H1 (cell line): ENCODE results near the gene PLAA.

Experiments
- CTCF ChIP-seq, 3 experiments: IDR thresholded peaks; 1 replicate in 2 of 3; 2 replicates in 1 of 3; pipeline versions ENCODE4 v1.5.1 to v1.6.1; 2011; ENCODE audit warnings: low read length in 3 of 3, mild to moderate bottlenecking in 3 of 3, inconsistent platforms in 2 of 3, low read depth in 1 of 3, moderate library complexity in 1 of 3; ENCODE audit not compliant: insufficient read depth in 1 of 3; ENCODE audit errors: control extremely low read depth in 1 of 3
- POLR2A ChIP-seq, 2 experiments: IDR thresholded peaks; 1 replicate in 1 of 2; 2 replicates in 1 of 2; pipeline ENCODE4 v1.6.1; 2011; ENCODE audit warnings: low read depth in 2 of 2, low read length in 2 of 2, mild to moderate bottlenecking in 2 of 2; ENCODE audit errors: control extremely low read depth in 1 of 2
- SP2 ChIP-seq: IDR thresholded peaks from 2 replicates; pipeline ENCODE4 v1.6.1; 2012; ENCODE audit warnings: mild to moderate bottlenecking, low read length, inconsistent platforms
- TEAD4 ChIP-seq: IDR thresholded peaks from 2 replicates; pipeline ENCODE4 v1.6.1; 2012; ENCODE audit warnings: low read depth, low read length, inconsistent platforms, mixed read lengths
- YY1 ChIP-seq: IDR thresholded peaks from 2 replicates; pipeline ENCODE4 v1.6.1; 2011; ENCODE audit warnings: low read depth, mild to moderate bottlenecking, low read length

GRCh38 chr9:26951794-26952193, 4.8 kb upstream of the PLAA start:
- TF ChIP-seq CTCF (IDR thresholded peaks at IDR 0.05; ENCODE audit: control extremely low read depth in 1 of 3, insufficient read depth in 1 of 3, low read depth in 1 of 3, low read length in 3 of 3) (no peak), SP2 (no peak), YY1 (no peak), POLR2A (IDR thresholded peaks at IDR 0.05; ENCODE audit: control extremely low read depth in 1 of 2, low read depth in 2 of 2, low read length in 2 of 2) (no peak), TEAD4 (no peak)
